Measurements from ENCODE around the gene MOB3A. TPM values are rescaled to one million over a fixed set of nuclear protein-coding genes. Genes with fewer than 3 reads are reported as not detected.

MOB3A gene
- total and polyA plus RNA-seq, 2 experiments from 2014 or later = 2.9 to 5.9 TPM

DNA sequence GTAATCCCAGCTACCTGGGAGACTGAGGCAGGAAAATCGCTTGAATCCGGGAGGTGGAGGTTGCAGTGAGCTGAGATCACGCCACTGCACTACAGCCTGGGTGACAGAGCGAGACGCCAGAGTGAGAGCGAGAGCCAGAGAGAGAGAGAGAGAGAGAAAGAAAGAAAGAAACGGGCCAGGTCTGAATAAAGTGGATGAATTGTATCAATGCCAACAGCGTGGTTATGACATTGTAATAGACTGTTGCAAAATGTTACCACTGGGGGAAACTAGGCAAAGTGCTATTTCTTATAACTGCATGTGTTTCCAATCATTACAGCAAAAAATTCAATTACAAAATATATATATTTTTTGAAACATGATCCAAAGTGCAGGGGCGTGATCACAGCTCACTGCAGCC is 68.8 kb downstream of the MOB3A start:
- H3K4me1 ChIP-seq (ENCODE audit: insufficient read depth) = no peaks in the 10 kb centered on the region
- TF ChIP-seq, protein P1, sequence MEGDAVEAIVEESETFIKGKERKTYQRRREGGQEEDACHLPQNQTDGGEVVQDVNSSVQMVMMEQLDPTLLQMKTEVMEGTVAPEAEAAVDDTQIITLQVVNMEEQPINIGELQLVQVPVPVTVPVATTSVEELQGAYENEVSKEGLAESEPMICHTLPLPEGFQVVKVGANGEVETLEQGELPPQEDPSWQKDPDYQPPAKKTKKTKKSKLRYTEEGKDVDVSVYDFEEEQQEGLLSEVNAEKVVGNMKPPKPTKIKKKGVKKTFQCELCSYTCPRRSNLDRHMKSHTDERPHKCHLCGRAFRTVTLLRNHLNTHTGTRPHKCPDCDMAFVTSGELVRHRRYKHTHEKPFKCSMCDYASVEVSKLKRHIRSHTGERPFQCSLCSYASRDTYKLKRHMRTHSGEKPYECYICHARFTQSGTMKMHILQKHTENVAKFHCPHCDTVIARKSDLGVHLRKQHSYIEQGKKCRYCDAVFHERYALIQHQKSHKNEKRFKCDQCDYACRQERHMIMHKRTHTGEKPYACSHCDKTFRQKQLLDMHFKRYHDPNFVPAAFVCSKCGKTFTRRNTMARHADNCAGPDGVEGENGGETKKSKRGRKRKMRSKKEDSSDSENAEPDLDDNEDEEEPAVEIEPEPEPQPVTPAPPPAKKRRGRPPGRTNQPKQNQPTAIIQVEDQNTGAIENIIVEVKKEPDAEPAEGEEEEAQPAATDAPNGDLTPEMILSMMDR (conservative IDR thresholded peaks at IDR 0.05; ENCODE audit: low read depth in 2 of 2) = no peak
- TF ChIP-seq ETS1 (IDR thresholded peaks at IDR 0.05) (no peak), STAT1 (IDR thresholded peaks at IDR 0.05; ENCODE audit: unreplicated experiment) (no peak), REST (IDR thresholded peaks at IDR 0.05; ENCODE audit: unreplicated experiment) (no peak), EZH2phosphoT487 (IDR thresholded peaks at IDR 0.05; ENCODE audit: unreplicated experiment) (no peak), ZNF331 (CRISPR knock-in tag; IDR thresholded peaks at IDR 0.05; ENCODE audit: low read depth) (no peak), NANOG (IDR thresholded peaks at IDR 0.05; ENCODE audit: borderline replicate concordance) (no peak), CREB1 (CRISPR knock-in tag; IDR thresholded peaks at IDR 0.05; ENCODE audit: low read depth) (no peak), ZNF114 (CRISPR knock-in tag; IDR thresholded peaks at IDR 0.05) (no peak), EZH2 (IDR thresholded peaks at IDR 0.05; ENCODE audit: low read depth, unreplicated experiment) (no peak), POLR2AphosphoS5 (IDR thresholded peaks at IDR 0.05; ENCODE audit: low read depth) (no peak), JUNB (IDR thresholded peaks at IDR 0.05; ENCODE audit: unreplicated experiment) (no peak)
- TF ChIP-seq, protein P2, sequence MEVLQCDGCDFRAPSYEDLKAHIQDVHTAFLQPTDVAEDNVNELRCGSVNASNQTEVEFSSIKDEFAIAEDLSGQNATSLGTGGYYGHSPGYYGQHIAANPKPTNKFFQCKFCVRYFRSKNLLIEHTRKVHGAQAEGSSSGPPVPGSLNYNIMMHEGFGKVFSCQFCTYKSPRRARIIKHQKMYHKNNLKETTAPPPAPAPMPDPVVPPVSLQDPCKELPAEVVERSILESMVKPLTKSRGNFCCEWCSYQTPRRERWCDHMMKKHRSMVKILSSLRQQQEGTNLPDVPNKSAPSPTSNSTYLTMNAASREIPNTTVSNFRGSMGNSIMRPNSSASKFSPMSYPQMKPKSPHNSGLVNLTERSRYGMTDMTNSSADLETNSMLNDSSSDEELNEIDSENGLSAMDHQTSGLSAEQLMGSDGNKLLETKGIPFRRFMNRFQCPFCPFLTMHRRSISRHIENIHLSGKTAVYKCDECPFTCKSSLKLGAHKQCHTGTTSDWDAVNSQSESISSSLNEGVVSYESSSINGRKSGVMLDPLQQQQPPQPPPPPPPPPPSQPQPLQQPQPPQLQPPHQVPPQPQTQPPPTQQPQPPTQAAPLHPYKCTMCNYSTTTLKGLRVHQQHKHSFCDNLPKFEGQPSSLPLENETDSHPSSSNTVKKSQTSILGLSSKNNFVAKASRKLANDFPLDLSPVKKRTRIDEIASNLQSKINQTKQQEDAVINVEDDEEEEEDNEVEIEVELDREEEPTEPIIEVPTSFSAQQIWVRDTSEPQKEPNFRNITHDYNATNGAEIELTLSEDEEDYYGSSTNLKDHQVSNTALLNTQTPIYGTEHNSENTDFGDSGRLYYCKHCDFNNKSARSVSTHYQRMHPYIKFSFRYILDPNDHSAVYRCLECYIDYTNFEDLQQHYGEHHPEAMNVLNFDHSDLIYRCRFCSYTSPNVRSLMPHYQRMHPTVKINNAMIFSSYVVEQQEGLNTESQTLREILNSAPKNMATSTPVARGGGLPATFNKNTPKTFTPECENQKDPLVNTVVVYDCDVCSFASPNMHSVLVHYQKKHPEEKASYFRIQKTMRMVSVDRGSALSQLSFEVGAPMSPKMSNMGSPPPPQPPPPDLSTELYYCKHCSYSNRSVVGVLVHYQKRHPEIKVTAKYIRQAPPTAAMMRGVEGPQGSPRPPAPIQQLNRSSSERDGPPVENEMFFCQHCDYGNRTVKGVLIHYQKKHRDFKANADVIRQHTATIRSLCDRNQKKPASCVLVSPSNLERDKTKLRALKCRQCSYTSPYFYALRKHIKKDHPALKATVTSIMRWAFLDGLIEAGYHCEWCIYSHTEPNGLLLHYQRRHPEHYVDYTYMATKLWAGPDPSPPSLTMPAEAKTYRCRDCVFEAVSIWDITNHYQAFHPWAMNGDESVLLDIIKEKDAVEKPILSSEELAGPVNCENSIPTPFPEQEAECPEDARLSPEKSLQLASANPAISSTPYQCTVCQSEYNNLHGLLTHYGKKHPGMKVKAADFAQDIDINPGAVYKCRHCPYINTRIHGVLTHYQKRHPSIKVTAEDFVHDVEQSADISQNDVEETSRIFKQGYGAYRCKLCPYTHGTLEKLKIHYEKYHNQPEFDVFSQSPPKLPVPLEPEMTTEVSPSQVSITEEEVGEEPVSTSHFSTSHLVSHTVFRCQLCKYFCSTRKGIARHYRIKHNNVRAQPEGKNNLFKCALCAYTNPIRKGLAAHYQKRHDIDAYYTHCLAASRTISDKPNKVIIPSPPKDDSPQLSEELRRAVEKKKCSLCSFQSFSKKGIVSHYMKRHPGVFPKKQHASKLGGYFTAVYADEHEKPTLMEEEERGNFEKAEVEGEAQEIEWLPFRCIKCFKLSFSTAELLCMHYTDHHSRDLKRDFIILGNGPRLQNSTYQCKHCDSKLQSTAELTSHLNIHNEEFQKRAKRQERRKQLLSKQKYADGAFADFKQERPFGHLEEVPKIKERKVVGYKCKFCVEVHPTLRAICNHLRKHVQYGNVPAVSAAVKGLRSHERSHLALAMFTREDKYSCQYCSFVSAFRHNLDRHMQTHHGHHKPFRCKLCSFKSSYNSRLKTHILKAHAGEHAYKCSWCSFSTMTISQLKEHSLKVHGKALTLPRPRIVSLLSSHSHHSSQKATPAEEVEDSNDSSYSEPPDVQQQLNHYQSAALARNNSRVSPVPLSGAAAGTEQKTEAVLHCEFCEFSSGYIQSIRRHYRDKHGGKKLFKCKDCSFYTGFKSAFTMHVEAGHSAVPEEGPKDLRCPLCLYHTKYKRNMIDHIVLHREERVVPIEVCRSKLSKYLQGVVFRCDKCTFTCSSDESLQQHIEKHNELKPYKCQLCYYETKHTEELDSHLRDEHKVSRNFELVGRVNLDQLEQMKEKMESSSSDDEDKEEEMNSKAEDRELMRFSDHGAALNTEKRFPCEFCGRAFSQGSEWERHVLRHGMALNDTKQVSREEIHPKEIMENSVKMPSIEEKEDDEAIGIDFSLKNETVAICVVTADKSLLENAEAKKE (CRISPR knock-in tag; IDR thresholded peaks at IDR 0.05) = no peak
- no peaks in the 10 kb centered on the region for H3K27me3 ChIP-seq (ENCODE audit: insufficient read depth)
- peaks cover 6% of the 10 kb centered on the region; the same call in 2 of the 3 replicates for H3K4me1 Mint-ChIP-seq
- peaks cover 10% of the 10 kb centered on the region; the same call in 1 of the 2 replicates for H3F3A ChIP-seq (replicated peaks; ENCODE audit: low read depth)
- no peaks in the 10 kb centered on the region for H4K20me1 ChIP-seq (replicated peaks; ENCODE audit: insufficient read depth)
- peaks cover 17% of the 10 kb centered on the region for H3K9me3 Mint-ChIP-seq
- no peak overlapping the region for H3K27ac Mint-ChIP-seq
- H3K4me3 ChIP-seq = no peak overlapping the region
- H3K4me2 ChIP-seq = no peak overlapping the region
- H3K9me2 ChIP-seq (ENCODE audit: insufficient read depth) = no peaks in the 10 kb centered on the region
- peaks cover 10% of the 10 kb centered on the region for H3K27me3 Mint-ChIP-seq (ENCODE audit: insufficient read depth, low read depth, poor library complexity)
- H3K36me3 Mint-ChIP-seq (ENCODE audit: low read depth) = peaks cover 12% of the 10 kb centered on the region; the same call in 2 of the 3 replicates
- H2AFZ ChIP-seq = no peak overlapping the region
- ATAC-seq = no peak
- H3K36me3 ChIP-seq (ENCODE audit: insufficient read depth) = no peaks in the 10 kb centered on the region
- DNase-seq (ENCODE audit: low spot score) = no peak
- H3K79me2 ChIP-seq (replicated peaks; ENCODE audit: insufficient read depth) = no peaks in the 10 kb centered on the region
- no peak overlapping the region for H3K27ac ChIP-seq (ENCODE audit: low read depth)
- H3K4me3 Mint-ChIP-seq = no peak overlapping the region
